ENCODE data around the gene SMIM36.

- TF ChIP-seq, protein P1, sequence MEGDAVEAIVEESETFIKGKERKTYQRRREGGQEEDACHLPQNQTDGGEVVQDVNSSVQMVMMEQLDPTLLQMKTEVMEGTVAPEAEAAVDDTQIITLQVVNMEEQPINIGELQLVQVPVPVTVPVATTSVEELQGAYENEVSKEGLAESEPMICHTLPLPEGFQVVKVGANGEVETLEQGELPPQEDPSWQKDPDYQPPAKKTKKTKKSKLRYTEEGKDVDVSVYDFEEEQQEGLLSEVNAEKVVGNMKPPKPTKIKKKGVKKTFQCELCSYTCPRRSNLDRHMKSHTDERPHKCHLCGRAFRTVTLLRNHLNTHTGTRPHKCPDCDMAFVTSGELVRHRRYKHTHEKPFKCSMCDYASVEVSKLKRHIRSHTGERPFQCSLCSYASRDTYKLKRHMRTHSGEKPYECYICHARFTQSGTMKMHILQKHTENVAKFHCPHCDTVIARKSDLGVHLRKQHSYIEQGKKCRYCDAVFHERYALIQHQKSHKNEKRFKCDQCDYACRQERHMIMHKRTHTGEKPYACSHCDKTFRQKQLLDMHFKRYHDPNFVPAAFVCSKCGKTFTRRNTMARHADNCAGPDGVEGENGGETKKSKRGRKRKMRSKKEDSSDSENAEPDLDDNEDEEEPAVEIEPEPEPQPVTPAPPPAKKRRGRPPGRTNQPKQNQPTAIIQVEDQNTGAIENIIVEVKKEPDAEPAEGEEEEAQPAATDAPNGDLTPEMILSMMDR (IDR thresholded peaks at IDR 0.05): no peak
- TF ChIP-seq ZFX (IDR thresholded peaks at IDR 0.05; ENCODE audit: borderline replicate concordance): no peak
Measured at GRCh38 chr17:55496094-55496881, 15.0 kb downstream of the SMIM36 start.

Data from 22Rv1 (cell line).